IMR-90 (cell line): ENCODE data around the gene TMEM205. TPM values are rescaled to one million over a fixed set of nuclear protein-coding genes. Genes with fewer than 3 reads are reported as not detected.

Experiments
- ATAC-seq: fragments of 200-7000 bp; cut with Tn5 transposase; 2 replicates; pipeline ENCODE4 v1.9.1; 2020; ENCODE audit warnings: low read depth, mild to moderate bottlenecking, moderate library complexity
- BruUV-seq: library from RNA; stranded (reverse); fragments of 400-500 nt; replicated peaks from 2 replicates; lab custom pipeline; 2021; lab: Mats Ljungman, UMichigan
- CTCF ChIA-PET: fragments of 300-600 bp; formaldehyde crosslinking; extraction: SDS; loops from one replicate; lab custom pipeline; 2021; ENCODE audit warnings: antibody characterized with exemption; lab: Yijun Ruan, JAX
- POLR2A ChIA-PET: fragments of 300-600 bp; sonication (Branson Sonifier 250); formaldehyde crosslinking; loops from one replicate; lab custom pipeline; 2022; ENCODE audit warnings: antibody characterized with exemption; ENCODE audit not compliant: unreplicated experiment; lab: Charles Lee
- DNase-seq: peaks from one replicate; pipeline ENCODE4 v3.0.0; 2013
- H2AFZ ChIP-seq: replicated peaks from 2 replicates; pipeline ENCODE3; 2013; ENCODE audit warnings: low read length, mild to moderate bottlenecking; ENCODE audit not compliant: poor library complexity
- H2AK5ac ChIP-seq: 2 replicates; pipeline ENCODE4 v1.6.1; 2013; ENCODE audit warnings: low read depth, low read length, inconsistent platforms
- H2AK9ac ChIP-seq: replicated peaks from 2 replicates; pipeline ENCODE3; 2013; ENCODE audit warnings: mild to moderate bottlenecking, low read depth, low read length, moderate library complexity; ENCODE audit not compliant: poor library complexity
- H2BK120ac ChIP-seq: 2 replicates; pipeline ENCODE4 v1.6.1; 2013; ENCODE audit warnings: low read depth, low read length, inconsistent platforms
- H2BK15ac ChIP-seq: 3 replicates; pipeline ENCODE4 v1.6.1; 2013; ENCODE audit warnings: low read depth, low read length, inconsistent platforms
- H2BK20ac ChIP-seq: 2 replicates; pipeline ENCODE4 v1.6.1; 2013; ENCODE audit warnings: low read depth, mild to moderate bottlenecking, inconsistent platforms, low read length, moderate library complexity
- H2BK5ac ChIP-seq: 2 replicates; pipeline ENCODE4 v1.6.1; 2013; ENCODE audit warnings: mild to moderate bottlenecking, low read depth, low read length, inconsistent platforms; ENCODE audit not compliant: poor library complexity, severe bottlenecking
- H3K14ac ChIP-seq: replicated peaks from 2 replicates; pipeline ENCODE4 v1.6.1; 2013; ENCODE audit warnings: low read depth, low read length, inconsistent platforms
- H3K18ac ChIP-seq: 2 replicates; pipeline ENCODE4 v1.6.1; 2013; ENCODE audit warnings: low read depth, low read length, control low read depth
- H3K23ac ChIP-seq: 2 replicates; pipeline ENCODE4 v1.6.1; 2013; ENCODE audit warnings: low read depth, low read length, inconsistent platforms
- H3K27ac ChIP-seq: 2 replicates; pipeline ENCODE4 v1.5.1; 2013; ENCODE audit warnings: mild to moderate bottlenecking, control low read depth, low read length; ENCODE audit not compliant: insufficient read depth
- H3K27me3 ChIP-seq: 2 replicates; pipeline ENCODE4 v1.6.1; 2013; ENCODE audit warnings: low read length; ENCODE audit not compliant: control insufficient read depth, insufficient read depth
- H3K36me3 ChIP-seq: 2 replicates; pipeline ENCODE4 v1.6.1; 2013; ENCODE audit warnings: low read length, mixed read lengths; ENCODE audit not compliant: control insufficient read depth, insufficient read depth
- H3K4ac ChIP-seq: 2 replicates; pipeline ENCODE4 v1.6.1; 2013; ENCODE audit warnings: low read depth, low read length, inconsistent platforms
- H3K4me1 ChIP-seq: 2 replicates; pipeline ENCODE4 v1.6.1; 2013; ENCODE audit warnings: low read length, mixed read lengths; ENCODE audit not compliant: control insufficient read depth, insufficient read depth
- H3K4me2 ChIP-seq: 2 replicates; pipeline ENCODE4 v1.6.1; 2013; ENCODE audit warnings: low read depth, mild to moderate bottlenecking, control low read depth, low read length, moderate library complexity
- H3K4me3 ChIP-seq: 2 replicates; pipeline ENCODE4 v1.5.1; 2013; ENCODE audit warnings: low read depth, mild to moderate bottlenecking, control low read depth, low read length, moderate library complexity; ENCODE audit not compliant: insufficient read depth
- H3K56ac ChIP-seq: 2 replicates; pipeline ENCODE4 v1.6.1; 2013; ENCODE audit warnings: low read length, inconsistent platforms; ENCODE audit not compliant: insufficient read depth; ENCODE audit errors: extremely low read depth
- H3K79me1 ChIP-seq, 2 experiments: 2 replicates each; pipeline ENCODE4 v1.6.1; 2013; ENCODE audit warnings: low read length in 2 of 2, inconsistent platforms in 1 of 2, low read depth in 1 of 2
- H3K9ac ChIP-seq: 2 replicates; pipeline ENCODE4 v1.6.1; 2013; ENCODE audit warnings: low read depth, low read length, control low read depth
- H3K9me1 ChIP-seq: 2 replicates; pipeline ENCODE4 v1.6.1; 2013; ENCODE audit warnings: low read length, inconsistent platforms; ENCODE audit not compliant: insufficient read depth
- H3K9me3 ChIP-seq: 2 replicates; pipeline ENCODE4 v1.6.1; 2013; ENCODE audit warnings: low read length; ENCODE audit not compliant: control insufficient read depth, insufficient read depth
- H4K20me1 ChIP-seq: 2 replicates; pipeline ENCODE4 v1.6.1; 2013; ENCODE audit warnings: low read length, inconsistent platforms; ENCODE audit not compliant: insufficient read depth
- H4K5ac ChIP-seq: 2 replicates; pipeline ENCODE4 v1.6.1; 2013; ENCODE audit warnings: mild to moderate bottlenecking, low read depth, low read length, control low read depth
- H4K8ac ChIP-seq, 2 experiments: 2 replicates each; pipeline ENCODE4 v1.6.1; 2013; ENCODE audit warnings: low read depth in 2 of 2, low read length in 2 of 2, control low read depth in 1 of 2, inconsistent platforms in 1 of 2
- H4K91ac ChIP-seq: 2 replicates; pipeline ENCODE4 v1.6.1; 2013; ENCODE audit warnings: low read depth, low read length, inconsistent platforms; ENCODE audit not compliant: insufficient read depth
- BHLHE40 ChIP-seq: fragments of 150-350 bp; IDR thresholded peaks from 2 replicates; pipeline ENCODE4 v1.6.1; 2016; ENCODE audit warnings: mild to moderate bottlenecking, low read depth, low read length
- CTCF ChIP-seq: conservative IDR thresholded peaks from 2 replicates; pipeline ENCODE4 v1.5.1; 2012; ENCODE audit warnings: mild to moderate bottlenecking, low read depth, low read length, improper control_type of control experiment
- FOS ChIP-seq: fragments of 150-350 bp; IDR thresholded peaks from 2 replicates; pipeline ENCODE4 v1.6.1; 2016; ENCODE audit warnings: low read depth, low read length
- POLR2A ChIP-seq: IDR thresholded peaks from 2 replicates; pipeline ENCODE4 v1.6.1; 2012; ENCODE audit warnings: mild to moderate bottlenecking, low read depth, low read length
- RCOR1 ChIP-seq: IDR thresholded peaks from 2 replicates; pipeline ENCODE4 v1.6.1; 2012; ENCODE audit warnings: mild to moderate bottlenecking, low read length, improper control_type of control experiment; ENCODE audit not compliant: insufficient replicate concordance
- USF2 ChIP-seq: fragments of 150-350 bp; IDR thresholded peaks from 2 replicates; pipeline ENCODE4 v1.6.1; 2017; ENCODE audit warnings: mild to moderate bottlenecking, antibody characterized with exemption, low read length, low read depth
- WGBS, 2 experiments: methylation state at CpG; one replicate each; pipeline versions ENCODE4 v1.1.5 to v1.1.7; 2013; ENCODE audit warnings: missing lambda C conversion rate in 2 of 2; ENCODE audit not compliant: insufficient read length in 1 of 2; ENCODE audit errors: extremely low coverage in 2 of 2; 5-methylcytosine and 5-hydroxymethylcytosine counted together
- dilution Hi-C: fragments of 300-500 bp; cut with HindIII; formaldehyde crosslinking; loops from one replicate; pipeline ENCODE4 v1.14.3; 2018; ENCODE audit warnings: low sequenced_read_pairs; ENCODE audit not compliant: unreplicated experiment
- in situ Hi-C: fragments of 300-500 bp; cut with MboI; formaldehyde crosslinking; loops from 3 replicates; pipeline ENCODE4 v1.14.3; 2019; ENCODE audit warnings: low sequenced_read_pairs, inconsistent platforms, mixed read lengths
- intact Hi-C: fragments of 100-400 bp; cut with micrococcal nuclease; formaldehyde crosslinking; loops from 2 replicates; pipeline ENCODE4 v1.10.0; 2022
- polyA plus RNA-seq, 3 experiments: library from polyadenylated mRNA; depleted of rRNA; stranded (reverse); fragments of >200 nt; gene quantifications; 2 replicates each; pipeline ENCODE4 v1.2.3, GENCODE V29; 2012; ENCODE audit warnings: low replicate concordance in 1 of 3
- total RNA-seq: library from RNA; depleted of rRNA; stranded (reverse); fragments of >200 nt; gene quantifications from 2 replicates; pipeline ENCODE4 v1.2.3, GENCODE V29; 2012

TMEM205 gene
- total and polyA plus RNA-seq, 2 of the 4 experiments (the other 2 are of a cell fraction) = 110 to 136 TPM

GRCh38 chr19:11363881-11364280, 17.8 kb upstream of the TMEM205 start:
- H4K8ac ChIP-seq = no peak overlapping the region
- no peak overlapping the region for H2BK5ac ChIP-seq
- CTCF ChIA-PET = no interaction called here
- peaks cover 9% of the 10 kb centered on the region; the same call in 1 of the 2 replicates for H3K9me1 ChIP-seq
- no peak overlapping the region for H4K5ac ChIP-seq
- no peak overlapping the region for H3K14ac ChIP-seq
- H3K4me2 ChIP-seq = no peak overlapping the region
- H2BK15ac ChIP-seq = no peak overlapping the region
- POLR2A ChIA-PET = no interaction called here
- WGBS, 2 experiments = 50% methylated on average over 2 of the region's 10 CpGs; no CpG with 5 or more reads in 1 of the 2 experiments
- in situ Hi-C loops = no loop called here
- no peak overlapping the region for H3K27ac ChIP-seq
- H2BK20ac ChIP-seq = no peak overlapping the region
- H3K4me1 ChIP-seq = no peaks in the 10 kb centered on the region
- H2AK9ac ChIP-seq = no peak overlapping the region
- intact Hi-C loops = no loop called here
- peaks cover 41% of the 10 kb centered on the region for H3K36me3 ChIP-seq
- TF ChIP-seq POLR2A (no peak), BHLHE40 (no peak), CTCF (no peak), RCOR1 (no peak), FOS (no peak), USF2 (no peak)
- no peaks in the 10 kb centered on the region for H3K9me3 ChIP-seq
- no peak overlapping the region for H2BK120ac ChIP-seq
- no TSS peak for BruUV-seq
- H3K4me3 ChIP-seq = no peak overlapping the region
- no peak overlapping the region for H3K23ac ChIP-seq
- ATAC-seq (no peak), DNase-seq (no peak)
- dilution Hi-C loops = no loop called here
- no peak overlapping the region for H3K18ac ChIP-seq
- no peaks in the 10 kb centered on the region for H3K79me1 ChIP-seq
- H4K91ac ChIP-seq = no peak overlapping the region
- no peak overlapping the region for H3K56ac ChIP-seq
- no peak overlapping the region for H2AK5ac ChIP-seq
- H2AFZ ChIP-seq = no peak overlapping the region
- H3K4ac ChIP-seq = no peak overlapping the region
- H3K9ac ChIP-seq = no peak overlapping the region
- peaks cover 3% of the 10 kb centered on the region; the same call in 1 of the 2 replicates for H4K20me1 ChIP-seq
- no peaks in the 10 kb centered on the region for H3K27me3 ChIP-seq
